DMS114 treated with DMSO at 0.1 percent for 48 hours (cell line): Measurements from ENCODE around the gene RIN3.
"Not testable (repeated sequence)": the region's sequence is repeated elsewhere in the genome, so short reads cannot be mapped to it uniquely, and the experiment has no call there.

Experiments used
- DNase-seq: peaks from one replicate; lab custom pipeline; 2025; ENCODE audit not compliant: unreplicated experiment; lab: John Stamatoyannopoulos, UW

Gene RIN3

DNA sequence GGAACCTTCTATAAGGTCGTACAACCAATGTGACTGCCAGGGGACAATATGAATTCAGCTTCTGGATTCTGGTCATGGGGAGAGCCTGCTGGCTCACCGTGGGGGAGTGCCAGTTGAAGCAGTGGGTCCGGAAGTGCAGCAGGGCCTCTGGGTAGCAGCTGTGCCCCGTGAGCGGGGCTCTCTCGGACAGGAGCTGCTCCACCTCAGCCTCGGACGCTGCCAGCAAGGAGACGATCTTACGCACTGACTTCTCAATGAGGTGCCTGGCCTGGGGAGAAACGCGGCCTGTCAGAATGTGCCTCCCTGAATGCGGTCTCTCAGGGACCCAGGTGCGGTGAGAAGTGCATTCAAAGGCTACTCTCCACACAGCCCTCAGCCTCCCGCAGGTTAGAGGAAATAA is 192.8 kb downstream of the RIN3 start:
- DNase-seq: no peak

DNA sequence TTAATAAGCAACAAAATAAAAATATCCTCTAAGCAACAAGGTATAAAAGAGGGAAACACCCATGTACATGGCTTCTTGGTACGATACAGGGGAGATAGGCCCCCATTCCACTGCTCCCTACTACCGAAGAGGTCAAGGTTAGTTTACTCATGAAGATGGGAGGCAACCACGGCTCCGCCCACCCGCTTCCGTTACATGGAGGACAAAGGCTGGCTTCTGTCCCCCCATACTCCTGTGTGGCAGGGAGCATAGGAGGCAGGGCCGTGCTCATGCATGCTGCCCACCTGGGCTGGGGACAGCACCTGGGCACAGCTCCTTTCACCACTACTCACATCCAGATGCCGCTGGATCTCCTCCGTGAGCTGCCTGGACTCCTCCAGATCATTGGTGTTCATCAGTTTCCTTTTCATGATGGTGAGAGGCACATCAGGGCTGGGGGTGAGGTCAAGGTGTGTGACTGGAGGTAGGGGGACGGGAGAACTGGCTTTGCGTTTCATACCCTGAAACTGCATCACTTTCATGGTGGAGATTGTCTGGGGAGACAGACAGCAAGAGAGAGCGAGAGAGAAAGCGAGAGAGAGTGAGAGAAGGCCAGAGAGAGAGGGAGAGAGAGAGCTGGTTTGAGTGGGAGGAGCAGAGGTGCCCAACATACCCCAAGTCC is 195.9 kb downstream of the RIN3 start:
- DNase-seq: no peak

DNA sequence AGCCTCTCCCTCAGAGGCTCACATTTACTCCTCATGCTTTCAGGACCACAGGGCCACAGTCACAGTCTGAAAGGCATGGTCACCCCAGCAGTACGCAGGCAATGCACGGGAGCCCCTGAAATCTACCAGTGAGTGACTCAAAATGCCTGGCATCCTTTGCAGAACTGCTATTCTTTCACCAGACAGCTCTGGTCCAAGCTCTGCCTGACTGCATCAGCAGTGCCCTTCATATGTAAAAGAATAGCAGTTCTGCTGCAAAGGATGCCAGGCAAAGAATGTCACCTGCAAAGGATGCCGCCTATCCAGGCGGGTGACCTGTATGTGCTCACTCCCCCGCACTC is 196.4 kb downstream of the RIN3 start:
- DNase-seq: no peak

- no peak for DNase-seq
These were observed 198.5 kb downstream of the RIN3 start for GRCh38 chr14:92711976-92712653.

GRCh38 chr14:92712654-92713051 is 199.1 kb downstream of the RIN3 start:
- no peak for DNase-seq

GRCh38 chr14:92714739-92715307 is 201.2 kb downstream of the RIN3 start:
- DNase-seq: not testable (repeated sequence)

DNA sequence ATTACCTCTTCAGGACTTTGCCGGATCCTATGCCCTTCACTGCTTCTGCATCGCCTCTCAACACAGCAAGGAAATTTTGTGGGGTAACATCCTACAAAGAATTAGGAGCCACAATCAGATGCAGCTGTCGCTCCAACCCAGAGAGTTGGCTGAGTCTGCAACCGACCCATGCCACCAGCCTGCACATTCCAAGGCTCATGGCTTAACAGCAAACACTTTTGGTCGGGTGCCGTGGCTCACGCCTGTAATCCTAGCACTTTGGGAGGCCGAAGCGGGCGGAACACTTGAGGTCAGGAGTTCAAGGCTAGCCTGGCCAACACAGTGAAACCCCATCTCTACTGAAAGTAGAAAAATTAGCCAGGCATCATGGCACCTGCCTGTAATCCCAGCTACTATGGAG is 202.6 kb downstream of the RIN3 start:
- no peak for DNase-seq

DNA sequence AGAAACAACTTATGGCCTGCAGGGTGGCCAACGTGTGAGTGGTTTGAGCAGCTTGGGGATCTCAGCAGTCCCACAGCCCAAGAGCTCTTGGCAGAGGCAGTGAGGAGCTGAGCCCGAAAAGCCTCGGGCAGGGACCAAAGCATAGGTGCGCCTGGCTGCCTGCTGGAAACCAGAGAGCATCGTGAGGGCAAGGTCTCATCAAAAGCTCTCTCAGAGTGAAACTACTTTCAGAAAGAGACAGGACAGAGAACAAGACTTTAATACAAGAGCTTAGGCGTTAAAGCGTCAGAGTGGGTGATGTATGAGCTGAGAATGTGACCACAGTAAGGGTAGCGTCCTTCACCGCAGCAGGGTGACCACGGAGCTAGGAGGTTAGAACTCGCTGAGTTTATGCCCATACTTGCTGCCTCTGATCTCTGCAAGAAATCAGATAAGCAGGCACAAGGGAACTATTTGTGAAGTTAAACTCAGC is 204.0 kb downstream of the RIN3 start:
- no peak for DNase-seq

DNA sequence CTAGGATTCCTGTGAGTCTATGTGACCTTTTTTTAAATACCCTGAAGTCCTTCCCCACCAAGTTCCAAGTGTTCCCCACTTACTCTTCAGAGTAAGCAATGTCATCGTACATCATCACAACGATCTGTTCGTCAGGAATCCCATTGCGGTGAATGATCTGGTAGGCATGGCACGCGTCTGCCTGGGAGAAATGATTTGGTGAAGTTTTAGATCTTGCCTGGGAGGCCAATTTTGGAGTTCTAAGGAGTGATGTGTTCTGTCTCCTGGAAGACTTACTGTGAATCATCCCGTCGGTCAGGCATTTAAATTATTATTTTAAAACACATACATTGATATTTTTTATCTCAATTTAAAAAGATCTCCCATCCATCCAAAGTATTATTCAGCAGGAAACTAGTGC is 205.1 kb downstream of the RIN3 start:
- DNase-seq: no peak

GRCh38 chr14:92719421-92719820 is 205.8 kb downstream of the RIN3 start:
- DNase-seq: no peak

GRCh38 chr14:92719890-92720323 is 206.3 kb downstream of the RIN3 start:
- no peak for DNase-seq

DNA sequence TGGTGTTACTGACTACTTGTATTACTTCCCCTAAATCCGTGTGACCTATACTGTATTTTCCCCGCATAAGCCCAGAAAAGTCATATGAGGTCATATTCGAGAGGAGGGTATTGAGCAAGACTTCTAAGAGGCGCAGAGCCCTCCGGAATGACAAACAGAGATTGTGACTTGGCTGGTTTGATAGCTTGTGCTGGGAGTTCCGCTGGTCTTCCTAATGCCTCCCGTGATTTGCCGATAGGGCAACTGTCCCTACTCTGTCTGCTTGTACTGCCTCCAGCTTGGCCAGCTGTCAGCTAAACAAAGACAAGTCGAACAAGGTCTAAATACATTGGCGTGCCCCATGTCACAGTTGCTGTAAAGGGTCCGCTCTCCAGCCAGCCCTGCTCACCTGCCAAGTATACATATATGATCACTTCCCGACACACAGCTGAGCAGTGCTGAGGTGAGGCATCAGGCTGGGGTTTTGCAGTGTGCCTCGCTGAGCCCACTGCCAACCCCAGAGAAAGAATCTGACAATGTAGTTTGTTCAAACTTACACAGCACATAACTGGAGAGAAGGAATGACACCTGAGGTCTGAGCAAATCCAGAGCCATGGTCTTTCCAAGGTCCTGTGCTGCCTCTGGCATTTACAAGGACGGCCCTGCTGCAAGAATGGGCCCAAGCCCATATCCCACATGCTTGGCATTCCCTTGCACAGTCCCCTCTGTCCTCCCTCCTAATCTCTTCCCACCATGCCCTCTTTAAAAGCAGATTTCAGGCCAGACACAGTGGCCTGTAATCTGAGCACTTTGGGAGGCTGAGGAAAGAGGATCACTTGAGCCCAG is 211.1 kb downstream of the RIN3 start:
- DNase-seq: no peak

DNA sequence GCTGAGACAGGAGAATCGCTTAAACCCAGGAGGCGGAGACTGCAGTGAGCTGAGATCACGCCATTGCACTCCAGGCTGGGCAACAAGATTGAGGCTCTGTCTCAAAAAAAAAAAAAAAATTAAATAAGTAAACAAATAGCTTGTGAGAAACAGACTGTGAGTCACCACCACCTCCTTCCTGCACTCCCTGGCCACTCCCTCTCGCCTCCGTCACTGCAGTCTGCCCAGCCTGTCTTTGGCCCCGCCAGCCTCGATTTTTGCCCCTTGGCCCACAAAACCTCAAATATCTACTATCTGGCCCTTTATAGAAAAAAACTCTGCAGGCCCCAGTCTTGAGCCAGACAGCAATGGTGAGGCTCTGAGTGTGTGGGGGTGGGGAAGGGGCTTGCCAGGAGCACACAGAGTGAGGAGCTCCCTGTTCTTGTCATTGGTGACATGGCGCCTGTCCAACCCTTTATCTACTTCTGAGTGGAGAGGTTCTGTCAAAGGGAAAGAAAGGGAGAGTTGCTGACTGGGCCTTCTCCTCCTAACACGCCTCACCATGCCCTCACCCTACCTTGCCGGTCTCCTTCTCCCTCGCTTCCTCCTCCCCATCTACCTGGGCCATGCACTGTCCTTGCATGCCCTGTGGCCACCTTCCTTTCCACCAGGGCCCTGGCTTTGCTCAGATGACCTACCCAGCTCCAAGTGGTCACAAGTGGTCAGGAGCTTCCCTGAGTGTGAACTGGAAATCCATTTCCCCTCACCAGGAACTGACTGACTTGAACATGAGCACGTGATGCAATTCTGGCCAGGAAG is 212.8 kb downstream of the RIN3 start:
- DNase-seq: no peak

DNA sequence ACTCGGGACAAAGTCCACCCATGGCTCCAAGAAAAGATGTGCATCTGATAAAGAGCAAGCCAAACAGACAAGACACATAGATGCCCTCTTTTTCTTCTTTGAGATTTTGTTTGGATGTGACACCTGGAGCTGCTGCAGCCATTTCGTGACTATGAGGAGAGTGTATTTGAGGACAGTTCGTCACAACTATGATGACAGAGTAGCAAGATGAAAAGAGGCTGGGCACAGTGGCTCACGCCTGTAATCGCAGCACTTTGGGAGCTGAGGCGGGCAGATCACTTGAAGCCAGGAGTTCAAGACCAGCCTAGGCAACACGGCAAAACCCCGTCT is 213.3 kb downstream of the RIN3 start:
- no peak for DNase-seq

DNA sequence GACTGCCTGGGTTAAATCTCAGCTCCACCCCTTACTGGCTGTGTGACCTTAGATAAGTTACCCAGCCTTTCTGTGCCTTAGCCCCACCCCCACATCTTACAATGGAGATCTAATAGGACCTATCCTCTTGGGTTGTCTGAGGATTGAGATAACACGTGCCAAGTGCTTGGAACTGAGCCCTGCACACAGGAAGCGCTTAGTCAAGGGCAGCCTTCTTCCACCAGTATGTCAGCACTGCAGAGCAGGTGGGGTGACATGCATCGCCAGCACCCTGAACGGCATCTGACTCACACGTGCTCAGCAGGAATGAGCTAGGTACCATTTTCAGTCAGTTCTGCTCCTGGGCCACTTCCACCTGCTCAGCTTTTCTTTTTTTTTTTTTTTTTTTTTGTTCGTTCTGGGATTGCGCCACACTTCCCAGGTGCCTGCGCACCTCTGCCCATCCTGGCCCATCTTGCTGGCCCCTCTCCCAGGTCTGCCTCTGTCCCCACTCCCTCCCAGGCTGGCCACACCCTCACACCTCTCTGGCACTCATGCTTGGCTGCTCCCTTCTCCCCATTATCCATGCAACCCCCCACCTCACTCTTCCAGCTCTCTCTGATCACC is 215.3 kb downstream of the RIN3 start:
- DNase-seq: no peak

- DNase-seq: no peak
These were observed 216.2 kb downstream of the RIN3 start for GRCh38 chr14:92729634-92730358.

DNA sequence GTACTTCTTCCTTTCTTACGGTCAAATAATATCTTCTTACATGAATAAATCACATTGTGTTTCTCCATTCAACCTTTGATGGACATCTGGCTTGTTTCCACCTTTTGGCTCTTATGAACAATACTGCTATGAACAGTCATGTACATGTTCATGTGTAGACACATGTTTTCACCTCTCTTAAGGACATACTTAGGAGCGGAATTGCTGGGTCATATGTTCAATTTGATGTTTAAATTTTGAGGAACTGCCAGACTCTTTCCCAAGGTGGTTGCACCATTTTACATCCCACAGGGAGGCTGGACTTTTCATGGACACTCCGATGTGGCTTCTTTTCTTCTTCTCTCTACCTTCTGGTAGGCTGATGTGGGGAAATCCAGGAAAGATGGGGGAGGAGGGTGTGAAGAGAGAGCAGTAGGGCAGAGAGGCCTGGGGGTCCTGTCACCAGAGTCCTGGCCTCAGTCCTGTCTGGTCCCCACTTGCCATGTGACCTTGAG is 218.1 kb downstream of the RIN3 start:
- no peak for DNase-seq

GRCh38 chr14:92733007-92733406 is 219.4 kb downstream of the RIN3 start:
- DNase-seq: no peak

GRCh38 chr14:92734618-92735017 is 221.0 kb downstream of the RIN3 start:
- DNase-seq: no peak

DNA sequence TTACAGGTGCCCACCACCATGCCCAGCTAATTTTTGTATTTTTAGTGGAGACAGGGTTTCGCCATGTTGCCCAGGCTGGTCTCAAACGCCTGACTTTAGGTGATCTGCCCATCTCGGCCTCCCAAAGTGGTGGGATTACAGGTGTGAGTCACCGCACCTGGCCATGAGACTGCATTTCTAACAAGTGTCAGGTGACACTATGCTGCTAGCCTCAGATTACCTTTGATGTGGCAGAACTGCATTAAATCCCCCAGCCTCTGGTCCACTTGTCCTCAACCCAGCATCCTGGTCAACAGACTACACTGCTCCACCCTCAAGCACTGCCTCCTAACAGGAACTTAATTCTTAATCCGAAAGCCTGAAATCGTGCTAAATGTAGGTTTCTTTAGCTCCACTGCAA is 221.8 kb downstream of the RIN3 start:
- no peak for DNase-seq
